Panc1 (cell line): ENCODE measurements around the gene XK.

Experiments
- CTCF ChIP-seq: fragments of 450-650 bp; IDR thresholded peaks from 2 replicates; pipeline ENCODE4 v1.5.1; 2017; ENCODE audit warnings: mild to moderate bottlenecking
- POLR2AphosphoS5 ChIP-seq: IDR thresholded peaks from 2 replicates; pipeline ENCODE4 v1.6.1; 2012; ENCODE audit warnings: mild to moderate bottlenecking, low read depth, low read length, moderate library complexity
- TCF7L2 ChIP-seq: IDR thresholded peaks from 2 replicates; pipeline ENCODE4 v1.6.1; 2011; ENCODE audit warnings: mild to moderate bottlenecking, low read depth, low read length, inconsistent platforms

GRCh38 chrX:37776283-37776986 is 90.8 kb downstream of the XK start:
- TF ChIP-seq CTCF = no peak
- no peak for TF ChIP-seq POLR2AphosphoS5
- no peak for TF ChIP-seq TCF7L2
